Activated CD4-positive, alpha-beta T cell treated with anti-CD3 and anti-CD28 coated beads for 48 hours (primary cell): ENCODE data around the gene PROB1.
A peak's percentile ranks its signal among the peaks of the same experiment; 100 is the strongest.
"Not testable (repeated sequence)": the region's sequence is repeated elsewhere in the genome, so short reads cannot be mapped to it uniquely, and the experiment has no call there.

Experiments
- DNase-seq: peaks from one replicate; pipeline ENCODE4 v3.0.0-alpha.2; 2020

PROB1 gene

DNA sequence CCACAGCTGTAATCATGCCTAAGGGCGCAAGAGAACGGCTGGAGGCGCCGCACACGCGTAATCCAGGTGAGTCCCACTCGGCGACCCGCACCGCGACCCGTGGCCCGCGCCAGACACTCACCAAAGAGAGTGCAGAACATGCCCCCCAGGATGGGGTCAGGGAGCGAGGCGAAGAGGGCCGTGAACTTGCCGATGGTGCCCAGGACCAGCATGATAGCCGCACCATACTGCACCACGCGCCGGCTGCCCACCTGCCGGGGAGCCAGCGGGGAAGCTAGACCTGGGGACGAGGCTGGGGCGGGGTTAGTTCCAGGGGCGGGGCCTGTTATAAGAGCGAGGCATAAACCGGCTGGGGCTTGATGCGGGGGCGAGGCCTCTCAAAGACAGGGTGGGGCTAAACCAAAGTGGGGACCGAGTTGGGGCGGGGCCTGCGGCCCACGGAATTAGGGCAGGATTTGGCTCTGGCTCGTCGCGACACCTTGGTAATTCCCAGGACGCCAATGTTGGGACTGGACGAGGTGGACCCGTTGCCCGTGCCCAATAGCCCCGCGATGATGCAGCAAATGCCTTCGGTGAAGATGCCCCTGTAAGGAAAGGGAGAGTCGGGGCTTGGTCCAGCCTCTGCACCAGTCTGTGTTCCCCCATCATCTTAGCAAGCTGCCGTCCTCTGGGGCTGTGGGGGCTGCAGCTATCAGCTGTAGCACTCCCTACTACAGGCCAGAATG, 16.6 kb downstream of the PROB1 start:
- DNase-seq = no peak

DNA sequence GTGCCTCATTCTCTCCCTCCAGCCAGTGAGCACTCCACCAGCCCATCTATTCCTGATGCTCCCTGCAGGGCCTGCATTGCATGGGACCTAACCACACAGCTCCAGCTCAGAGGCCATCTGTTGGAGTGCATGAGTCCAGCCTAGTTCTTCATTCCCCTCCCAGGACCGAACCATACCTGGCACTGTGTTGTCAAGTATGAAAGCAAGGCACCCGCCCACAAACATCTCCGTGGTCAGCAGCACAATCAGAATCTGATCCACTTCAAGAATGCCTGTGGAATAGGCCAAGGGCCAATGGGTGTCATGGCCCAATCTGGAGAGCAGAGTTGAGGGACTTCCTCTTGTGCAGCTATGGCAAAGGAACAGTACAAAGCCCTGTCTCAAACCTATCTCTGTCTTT, 17.7 kb downstream of the PROB1 start:
- no peak for DNase-seq

DNA sequence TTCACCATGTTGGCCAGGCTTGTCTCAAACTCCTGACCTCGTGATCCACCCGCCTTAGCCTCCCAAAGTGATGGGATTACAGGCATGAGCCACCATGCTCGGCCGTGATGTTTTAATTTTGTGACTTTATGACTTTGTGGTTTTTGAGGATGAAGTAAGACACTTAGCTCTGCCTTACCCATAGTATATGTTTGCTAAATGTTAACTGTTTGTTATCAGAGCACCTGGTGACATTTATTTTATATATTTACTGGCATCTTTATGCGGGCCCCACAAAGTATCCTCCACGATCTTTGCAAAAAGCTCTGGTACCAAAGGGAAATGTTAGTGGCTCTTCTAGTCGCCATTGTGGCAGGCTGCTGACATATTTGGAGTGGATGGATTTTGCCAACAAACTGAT, 18.5 kb downstream of the PROB1 start:
- DNase-seq = no peak

DNA sequence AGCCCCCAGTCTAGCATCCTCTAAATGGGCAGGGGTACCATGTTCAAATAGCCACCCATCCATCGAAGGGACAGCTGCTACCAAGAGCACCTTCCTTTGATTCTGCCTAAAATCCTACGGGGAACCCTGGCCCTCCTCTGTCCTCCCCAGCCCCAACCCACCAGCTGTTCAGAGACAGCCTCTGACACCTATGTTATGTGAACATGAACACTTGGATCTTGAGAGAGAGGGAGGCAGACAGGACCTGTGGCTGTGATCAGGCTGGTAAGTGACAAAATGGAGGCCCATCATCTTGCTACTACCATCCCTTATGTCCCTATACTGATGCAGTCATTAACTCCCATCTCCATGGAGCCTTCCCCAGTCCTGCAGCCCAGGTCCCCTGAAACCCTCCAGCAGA, 20.0 kb downstream of the PROB1 start:
- no peak for DNase-seq

DNA sequence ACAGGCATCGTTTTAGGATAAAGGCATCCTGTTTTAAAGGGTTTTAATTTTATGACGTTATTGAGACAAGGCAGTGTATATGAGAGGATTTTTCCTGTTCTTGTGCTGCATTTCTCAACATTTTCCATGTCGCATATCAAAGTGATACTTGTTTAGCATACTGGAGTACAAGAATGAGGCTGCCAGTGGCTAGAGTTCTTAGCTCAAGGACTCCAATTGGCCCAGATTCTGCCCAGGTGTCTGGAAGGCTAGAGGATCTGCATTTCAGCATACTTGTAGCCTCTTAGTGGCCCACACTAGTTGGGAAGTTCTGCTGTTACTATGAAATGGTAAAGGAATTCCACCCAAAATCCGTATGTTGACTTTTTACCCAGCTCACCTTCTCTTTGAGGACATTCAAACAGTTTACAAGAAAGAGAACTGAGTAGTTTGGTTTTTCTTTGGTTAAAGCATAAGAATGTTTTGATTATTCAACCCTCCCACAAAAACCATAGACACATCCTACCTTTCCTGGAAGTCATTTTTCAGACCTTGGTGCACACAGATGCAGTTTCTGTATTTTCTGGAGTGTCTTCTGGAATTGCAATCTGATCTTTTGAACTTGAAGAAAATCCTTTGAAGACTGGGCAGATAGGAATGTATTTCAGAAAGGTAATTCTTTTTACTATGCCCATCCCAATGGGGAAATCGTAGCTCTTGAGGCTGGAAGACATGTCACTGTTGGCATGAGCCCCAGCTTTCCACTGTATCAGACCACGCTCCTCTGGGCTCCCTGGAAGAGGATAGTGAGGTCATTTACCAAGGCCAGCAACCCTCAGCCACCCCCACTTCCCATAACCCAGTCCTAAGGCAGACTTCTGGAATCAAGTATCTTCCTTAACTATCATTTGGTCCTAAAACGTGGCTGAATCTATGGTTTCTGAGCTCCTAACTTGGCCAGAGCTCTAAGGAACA, 23.1 kb downstream of the PROB1 start:
- DNase-seq = no peak

DNA sequence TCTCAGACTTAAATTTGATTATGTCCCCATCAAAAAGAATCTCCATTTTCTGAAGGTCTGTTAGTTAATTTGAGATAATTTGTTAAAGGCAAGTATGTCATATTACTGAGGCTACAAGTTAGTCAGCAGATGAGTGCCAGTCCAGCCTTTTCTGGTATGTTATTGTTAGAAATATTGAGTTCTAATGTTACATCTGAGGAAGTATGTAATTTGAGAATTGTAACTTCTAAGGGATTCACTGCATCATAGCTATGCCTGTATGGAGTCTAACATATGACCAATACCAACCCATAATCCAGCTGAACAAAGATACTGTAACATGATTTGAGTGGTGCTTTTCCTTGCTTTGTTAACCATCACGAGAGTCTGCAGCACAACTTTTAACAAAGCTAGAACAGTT, 25.7 kb downstream of the PROB1 start:
- no peak for DNase-seq

DNA sequence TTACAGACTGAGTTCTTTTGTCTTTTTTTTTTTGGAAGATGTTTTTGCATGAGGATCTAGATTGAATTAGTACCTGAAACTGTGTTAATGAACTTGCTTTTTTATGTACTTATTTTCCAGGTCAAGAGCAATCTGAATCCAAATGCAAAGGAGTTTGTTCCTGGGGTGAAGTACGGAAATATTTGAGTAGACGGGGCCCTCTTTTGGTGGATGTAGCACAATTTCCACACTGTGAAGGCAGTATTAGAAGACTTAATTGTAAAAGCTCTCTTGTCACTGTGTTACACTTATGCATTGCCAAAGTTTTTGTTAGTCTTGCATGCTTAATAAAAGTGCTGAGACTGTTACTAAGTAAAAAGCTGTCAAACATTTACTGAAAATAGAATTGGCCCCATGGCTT, 26.3 kb downstream of the PROB1 start:
- DNase-seq = no peak

DNA sequence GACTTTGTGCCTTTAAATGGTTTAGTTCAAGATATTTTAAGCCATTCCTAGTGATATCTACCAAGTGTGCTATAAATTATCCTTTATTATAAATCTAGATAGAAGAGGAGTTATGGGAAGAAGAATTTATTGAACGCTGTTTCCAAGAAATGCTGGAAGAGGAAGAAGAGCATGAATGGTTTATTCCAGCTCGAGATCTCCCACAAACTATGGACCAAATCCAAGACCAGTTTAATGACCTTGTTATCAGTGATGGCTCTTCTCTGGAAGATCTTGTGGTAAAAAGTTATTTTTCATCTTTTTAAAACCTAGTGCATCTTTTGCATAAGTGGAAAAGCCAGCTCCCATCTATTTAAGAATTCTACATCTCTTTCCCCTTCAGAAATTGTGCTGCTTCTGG, 30.4 kb downstream of the PROB1 start:
- no peak for DNase-seq

DNA sequence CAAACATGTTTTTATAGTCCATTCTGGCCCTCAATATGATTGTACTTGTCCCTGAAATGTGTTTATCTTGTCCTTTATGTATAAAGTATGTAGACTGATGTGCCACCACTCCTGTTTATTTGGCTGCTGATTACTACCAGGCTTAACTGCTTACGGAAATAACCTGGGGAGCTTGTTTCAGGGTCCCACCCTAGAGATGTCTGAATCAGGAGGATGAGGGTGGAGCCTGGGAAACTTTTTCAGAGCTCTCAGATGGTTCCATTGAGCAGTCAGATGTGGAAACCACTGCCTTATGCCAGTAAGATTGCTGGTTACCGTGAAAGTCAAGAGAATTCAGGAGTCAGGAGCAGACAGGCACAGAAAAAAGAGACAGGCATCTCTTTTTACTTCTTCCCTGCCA, 31.0 kb downstream of the PROB1 start:
- DNase-seq = no peak

DNA sequence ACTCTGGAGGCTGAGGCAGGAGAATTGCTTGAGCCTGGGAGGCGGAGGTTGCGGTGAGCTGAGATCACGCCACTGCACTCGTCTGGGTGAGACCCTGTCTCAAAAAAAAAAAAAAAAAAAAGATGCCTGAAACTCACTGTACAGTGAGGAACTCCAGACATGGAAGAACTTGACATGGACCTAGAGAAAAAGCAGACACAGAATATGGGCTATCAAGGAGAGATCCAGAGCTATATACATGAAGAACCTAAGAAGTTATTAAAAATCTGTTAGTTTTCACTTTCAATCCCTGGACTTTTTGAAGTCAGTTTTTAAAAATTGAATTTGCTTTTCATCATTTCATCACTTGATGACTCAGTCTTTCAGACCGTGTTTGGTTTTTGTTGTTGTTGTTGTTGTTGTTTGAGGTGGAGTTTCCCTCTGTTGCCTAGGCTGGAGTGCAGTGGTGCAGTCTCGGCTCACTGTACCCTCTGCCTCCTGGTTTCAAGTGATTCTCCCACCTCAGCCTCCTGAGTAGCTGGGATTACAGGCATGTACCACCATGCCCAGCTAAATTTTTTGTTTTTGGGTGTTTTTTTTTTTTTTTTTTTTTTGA, 33.0 kb downstream of the PROB1 start:
- DNase-seq = no peak

DNA sequence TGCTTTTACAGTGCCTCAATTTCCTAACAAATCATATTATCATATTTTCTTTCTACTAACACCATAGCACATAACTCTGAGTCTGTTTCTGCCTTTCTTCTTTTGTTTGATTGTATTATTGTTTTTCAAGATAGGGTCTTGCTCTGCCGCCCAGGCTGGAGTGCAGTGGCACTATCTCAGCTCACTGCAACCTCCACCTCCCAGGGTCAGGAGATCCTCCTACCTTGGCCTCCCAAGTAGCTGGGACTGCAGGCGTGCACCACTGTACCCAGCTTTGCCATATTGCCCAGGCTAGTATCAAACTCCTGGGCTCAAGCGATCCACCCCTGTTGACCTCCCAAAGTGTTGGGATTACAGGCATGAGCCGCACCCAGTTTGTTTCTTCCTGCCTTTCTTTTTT, 34.5 kb downstream of the PROB1 start:
- no peak for DNase-seq

DNA sequence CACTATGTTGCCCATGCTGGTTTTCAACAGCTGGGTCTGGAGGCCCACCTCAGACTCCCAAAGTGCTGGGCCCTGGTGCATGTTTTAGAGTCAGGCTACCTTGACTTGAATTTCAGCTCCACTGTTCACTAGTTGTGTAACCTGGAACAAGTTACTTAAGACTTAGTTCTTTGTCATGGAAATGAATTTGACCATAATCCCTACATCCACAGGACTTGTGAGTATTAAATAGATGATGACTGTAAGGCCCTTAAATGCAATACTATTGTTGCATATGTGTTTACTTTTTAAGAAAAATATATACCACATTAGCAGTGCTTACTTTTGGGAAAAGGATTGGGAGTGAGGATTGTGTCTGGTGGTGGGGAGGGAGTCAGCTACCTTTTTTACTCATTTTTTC, 36.8 kb downstream of the PROB1 start:
- no peak for DNase-seq

DNA sequence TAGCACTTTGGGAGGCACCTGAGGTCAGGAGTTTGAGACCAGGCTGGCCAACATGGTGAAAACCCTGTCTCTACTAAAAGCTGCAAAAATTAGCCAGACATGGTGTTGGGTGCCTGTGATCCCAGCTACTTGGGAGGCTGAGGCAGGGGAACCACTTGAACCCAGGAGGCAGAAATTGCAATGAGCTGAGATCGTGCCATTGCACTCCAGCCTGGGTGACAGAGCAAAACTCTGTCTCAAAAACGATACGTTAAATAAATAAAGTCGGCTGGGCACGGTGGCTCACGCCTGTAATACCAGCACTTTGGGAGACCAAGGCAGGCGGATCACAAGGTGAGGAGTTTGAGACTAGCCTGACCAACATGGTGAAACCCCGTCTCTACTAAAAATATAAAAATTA, 39.0 kb downstream of the PROB1 start:
- DNase-seq = not testable (repeated sequence)

DNA sequence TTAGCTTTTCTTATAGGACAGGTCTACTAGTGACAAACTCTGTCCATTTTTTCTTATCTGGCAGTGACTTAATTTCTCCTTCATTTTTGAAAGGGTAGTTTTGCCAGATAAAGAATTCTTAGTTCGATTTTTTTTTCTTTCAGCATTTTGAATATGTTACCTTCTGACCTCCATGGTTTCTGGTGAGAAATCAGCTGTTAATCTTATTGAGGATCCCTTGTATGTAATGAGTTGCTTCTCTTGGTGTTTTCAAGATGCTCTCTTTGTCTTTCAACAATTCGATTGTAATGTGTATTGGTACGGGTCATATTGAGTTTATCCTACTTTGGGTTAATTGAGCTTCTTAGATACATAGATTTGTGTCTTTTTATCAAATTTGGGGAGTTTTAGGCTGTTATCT, 40.7 kb downstream of the PROB1 start:
- no peak for DNase-seq

DNA sequence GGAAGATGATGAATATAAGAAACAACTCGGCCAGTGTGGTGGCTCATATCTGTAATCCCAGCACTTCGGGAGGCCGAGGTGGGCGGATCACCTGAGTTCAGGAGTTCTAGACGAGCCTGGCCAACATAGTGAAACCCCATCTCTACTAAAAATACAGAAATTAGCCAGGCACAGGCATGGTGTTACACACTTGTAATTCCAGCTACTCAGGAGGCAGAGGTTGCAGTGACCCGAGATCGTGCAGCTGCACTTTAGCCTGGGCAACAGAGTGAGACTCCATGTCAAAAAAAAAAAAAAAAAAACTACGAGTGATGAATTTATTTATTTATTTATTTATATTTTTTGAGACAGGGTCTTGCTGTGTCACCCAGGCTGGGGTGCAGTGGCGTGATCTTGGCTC, 47.0 kb downstream of the PROB1 start:
- DNase-seq = not testable (repeated sequence)

DNA sequence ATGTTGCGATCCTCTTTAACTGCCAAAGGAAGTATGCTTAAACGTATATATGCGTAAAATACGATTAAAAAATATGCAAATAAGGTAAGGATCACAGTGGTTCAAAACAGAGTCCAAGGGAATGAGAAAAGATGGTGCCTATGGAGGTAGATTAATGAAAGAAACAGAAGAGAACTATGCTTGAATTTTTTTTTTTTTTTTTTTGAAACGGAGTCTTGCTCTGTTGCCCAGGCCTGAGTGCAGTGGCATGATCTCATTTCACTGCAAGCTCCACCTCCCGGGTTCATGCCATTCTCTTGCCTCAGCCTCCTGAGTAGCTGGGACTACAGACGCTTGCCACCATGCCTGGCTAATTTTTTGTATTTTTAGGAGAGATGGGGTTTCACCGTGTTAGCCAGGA, 49.5 kb downstream of the PROB1 start:
- not testable (repeated sequence) for DNase-seq

DNA sequence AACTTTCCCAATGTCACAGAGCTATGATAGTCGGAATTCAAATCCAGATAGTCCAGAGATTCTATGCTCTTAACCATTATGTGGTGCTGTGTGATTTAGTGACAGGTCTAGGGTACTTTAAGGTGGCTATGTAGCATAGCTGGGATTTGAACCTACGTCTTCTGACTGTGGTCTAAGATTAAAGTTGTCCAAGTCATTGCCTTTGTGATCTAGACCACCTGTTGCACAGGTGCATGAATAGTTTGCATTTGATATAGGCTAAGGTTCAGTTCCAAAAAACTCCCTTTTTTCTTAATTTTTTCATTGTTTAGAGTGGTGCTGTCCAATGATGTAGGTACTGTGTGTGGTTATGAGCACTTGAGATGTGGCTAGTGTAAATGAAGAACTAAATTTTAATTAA, 50.7 kb downstream of the PROB1 start:
- DNase-seq = no peak

DNA sequence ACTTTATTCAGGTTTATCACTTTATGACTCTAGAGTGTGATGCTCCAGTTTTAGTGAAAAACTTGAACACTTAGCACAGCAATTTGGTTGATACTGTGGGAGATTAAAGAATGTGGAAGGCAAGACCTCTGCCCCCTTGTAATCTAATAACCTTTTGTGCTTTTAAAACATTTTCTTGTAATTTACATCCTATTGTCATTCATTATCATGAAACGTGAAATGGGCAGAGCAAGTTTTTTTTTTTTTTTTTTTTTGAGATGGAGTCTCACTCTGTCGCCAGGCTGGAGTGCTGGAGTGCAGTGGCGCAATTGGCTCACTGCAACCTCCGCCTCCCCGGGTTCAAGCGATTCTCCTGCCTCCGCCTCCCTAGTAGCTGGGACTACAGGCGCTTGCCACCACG, 51.4 kb downstream of the PROB1 start:
- no peak for DNase-seq

DNA sequence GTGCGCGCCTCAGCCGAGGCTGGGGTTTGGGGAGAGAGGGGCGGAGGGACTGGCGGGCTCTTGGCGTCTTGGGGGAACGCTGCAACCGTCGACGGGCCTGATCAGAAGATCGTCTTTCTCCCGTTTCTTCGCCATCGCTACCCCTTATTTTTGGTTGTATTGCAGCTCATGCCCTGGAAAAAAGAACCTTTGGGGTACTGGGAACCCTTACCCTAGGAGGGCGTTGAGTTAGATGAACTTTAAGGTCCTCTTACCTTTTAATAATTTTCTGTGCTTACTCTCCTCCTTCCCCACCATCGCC, 52.5 kb downstream of the PROB1 start:
- DNase-seq = no peak

DNA sequence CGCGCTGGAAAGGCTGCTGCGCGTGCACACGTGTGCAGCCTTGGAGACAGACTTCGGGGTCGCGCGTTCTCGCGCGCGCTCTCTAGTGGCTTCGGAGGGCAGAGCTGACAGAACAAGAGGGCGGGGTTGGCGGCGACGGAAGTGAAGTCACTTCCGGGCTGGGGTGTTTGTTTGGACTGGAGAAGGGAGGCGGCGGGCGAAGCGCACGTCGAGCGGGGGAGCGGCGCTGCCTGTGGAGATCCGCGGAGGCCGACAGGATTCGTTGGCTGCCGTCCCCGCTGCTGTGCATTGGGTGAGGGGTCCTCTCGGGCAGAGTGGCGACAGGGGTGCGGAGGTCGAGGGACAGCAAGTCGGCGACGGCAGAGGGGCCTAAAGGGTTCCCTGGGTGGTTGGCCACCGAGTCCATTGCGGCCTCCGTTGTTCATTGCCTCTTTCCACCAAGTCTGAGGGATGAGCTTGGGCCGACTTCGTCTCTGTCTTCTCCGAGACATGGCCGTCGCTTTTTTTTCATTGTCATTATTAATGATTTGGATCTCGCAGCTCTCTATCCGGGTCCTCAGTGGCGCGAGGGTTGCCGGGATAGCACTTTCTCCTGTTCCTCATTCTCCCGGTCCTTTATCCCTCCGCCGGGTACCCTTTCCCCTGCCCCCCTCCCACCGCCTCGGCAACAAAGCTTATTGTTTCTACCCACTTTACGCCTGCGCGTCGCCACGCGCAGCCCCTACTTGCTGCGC, 53.0 kb downstream of the PROB1 start, which contains the start of gene PAIP2:
Gene PAIP2 (plus strand): TSS at position 166 of the 734 bp plus-strand sequence. CDS start 21,931 bp downstream, outside the sequence.
- peak; percentile 99 for DNase-seq

DNA sequence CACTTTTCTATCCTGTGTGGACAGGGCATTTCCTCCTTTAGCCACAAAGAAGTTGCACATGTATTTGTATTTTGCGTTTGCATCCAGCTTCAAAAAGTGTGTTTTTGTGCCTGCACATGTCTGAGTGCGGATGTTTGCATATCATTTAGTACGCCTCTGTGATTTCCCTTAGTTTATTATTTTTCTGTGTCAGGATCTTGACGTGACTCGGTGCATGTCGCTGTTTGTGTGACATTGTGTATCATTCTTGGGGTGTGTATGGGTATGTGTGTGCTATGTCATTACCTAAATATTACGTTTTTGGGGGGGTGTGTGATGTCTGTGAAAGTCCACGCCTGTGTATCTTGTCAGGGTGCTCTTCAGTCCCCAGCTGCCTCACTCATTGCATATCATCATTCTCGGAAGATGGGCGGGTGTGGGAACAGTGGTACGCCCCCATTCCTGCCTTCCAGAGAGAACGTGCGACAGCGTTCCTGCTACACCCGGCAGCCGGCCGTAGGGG, 53.7 kb downstream of the PROB1 start:
- no peak for DNase-seq
